H1 (cell line): ENCODE measurements around the gene S100PBP. TPM values are rescaled to one million over a fixed set of nuclear protein-coding genes. Genes with fewer than 3 reads are reported as not detected.

Experiments
- ASH2L ChIP-seq: fragments of 200-600, 300-600 bp; sonication (generic); IDR thresholded peaks from one replicate; pipeline ENCODE4 v1.7.1; 2017; ENCODE audit warnings: low read length
- ATF2 ChIP-seq: IDR thresholded peaks from 2 replicates; pipeline ENCODE4 v1.6.1; 2012; ENCODE audit warnings: low read length, inconsistent platforms
- ATF3 ChIP-seq: IDR thresholded peaks from 2 replicates; pipeline ENCODE4 v1.6.1; 2011; ENCODE audit warnings: low read depth, mild to moderate bottlenecking, low read length; ENCODE audit not compliant: insufficient read depth
- CTCF ChIP-seq, 3 experiments: IDR thresholded peaks; 1 replicate in 2 of 3; 2 replicates in 1 of 3; pipeline versions ENCODE4 v1.5.1 to v1.6.1; 2011; ENCODE audit warnings: low read length in 3 of 3, mild to moderate bottlenecking in 3 of 3, inconsistent platforms in 2 of 3, low read depth in 1 of 3, moderate library complexity in 1 of 3; ENCODE audit not compliant: insufficient read depth in 1 of 3; ENCODE audit errors: control extremely low read depth in 1 of 3
- MAX ChIP-seq: IDR thresholded peaks from 2 replicates; pipeline ENCODE4 v1.6.1; 2012; ENCODE audit warnings: inconsistent platforms
- SIRT6 ChIP-seq: IDR thresholded peaks from one replicate; pipeline ENCODE4 v1.7.1; 2012; ENCODE audit warnings: low read length, inconsistent platforms
- SP4 ChIP-seq: IDR thresholded peaks from 2 replicates; pipeline ENCODE4 v1.6.1; 2012; ENCODE audit warnings: low read length, inconsistent platforms
- polyA plus RNA-seq, 7 experiments: library from polyadenylated mRNA; depleted of rRNA in 3 of 7; stranded (reverse) in 5 of 7; unstranded in 2 of 7; fragments of >200 nt in 5 of 7; fragments of 200-250 nt in 2 of 7; gene quantifications; 1 replicate in 5 of 7; 2 replicates in 1 of 7; 4 replicates in 1 of 7; pipeline versions ENCODE4 v1.2.1 to v1.2.3, GENCODE V29; 2011 to 2013; ENCODE audit warnings: missing spikeins in 2 of 7, mixed read lengths in 2 of 7
- total RNA-seq: library from RNA; stranded (reverse); fragmentation: NEBNext Ultra II Directional; extraction: Animal tissue kit (Norgen Biotek cat#: 25700); gene quantifications from 2 replicates; pipeline ENCODE4 v1.2.1, GENCODE V29; 2021

Gene S100PBP
- total and polyA plus RNA-seq, 2 of the 8 experiments (the other 6 are each of a cell fraction or from before 2014, with no cell fraction given), result 43.8 to 68.3 TPM

GRCh38 chr1:32892368-32893197 lies 75.1 kb downstream of the S100PBP start (continued):
- TF ChIP-seq ATF2 (no peak), SP4 (peak; percentile 70; the same call in 1 of the 2 replicates), MAX (peak; percentile 100), SIRT6 (no peak), ASH2L (no peak), CTCF (IDR thresholded peaks at IDR 0.05; ENCODE audit: control extremely low read depth in 1 of 3, insufficient read depth in 1 of 3, low read depth in 1 of 3, low read length in 3 of 3) (peak in 2 of 3 experiments; percentile 95 to 99; a peak in 3 of 4 replicates), ATF3 (no peak)
